Ascending aorta (tissue), 2 donors: ENCODE measurements around the gene MTAP. TPM values are rescaled to one million over a fixed set of nuclear protein-coding genes. Genes with fewer than 3 reads are reported as not detected.

ENCODE experiments used
- DNase-seq, 2 donors: peaks; one replicate each; pipeline ENCODE4 v3.0.0-alpha.2; 2019; ENCODE audit warnings: low spot score in 2 of 2
- H3K27ac ChIP-seq, 2 donors: fragments of 200-600 bp; sonication (generic); one replicate each; pipeline ENCODE4 v1.5.1; 2016 to 2017; ENCODE audit warnings: mild to moderate bottlenecking in 1 of 2
- H3K27me3 ChIP-seq: fragments of 200-600 bp; sonication (generic); one replicate; pipeline ENCODE4 v1.5.1; 2017
- H3K36me3 ChIP-seq, 2 donors: fragments of 200-600 bp; sonication (generic); one replicate each; pipeline ENCODE4 v1.5.1; 2016
- H3K4me1 ChIP-seq, 2 donors: fragments of 200-600 bp; sonication (generic); one replicate each; pipeline ENCODE4 v1.5.1; 2016 to 2017; ENCODE audit warnings: mild to moderate bottlenecking in 1 of 2
- H3K4me3 ChIP-seq, 2 donors: fragments of 200-600 bp; sonication (generic); one replicate each; pipeline ENCODE4 v1.5.1; 2016 to 2017; ENCODE audit warnings: mild to moderate bottlenecking in 1 of 2
- H3K9me3 ChIP-seq, 2 donors: fragments of 200-600 bp; sonication (generic); one replicate each; pipeline ENCODE4 v1.5.1; 2016
- CTCF ChIP-seq, 3 experiments: fragments of 200-600 bp in 2 of 3; fragments of 450-650 bp in 1 of 3; sonication (generic) in 2 of 3; IDR thresholded peaks; one replicate each; pipeline ENCODE4 v1.5.1; 2016 to 2019; ENCODE audit warnings: antibody characterized with exemption in 3 of 3, mild to moderate bottlenecking in 1 of 3, moderate library complexity in 1 of 3
- intact Hi-C: fragments of 100-400 bp; cut with DNase I; formaldehyde crosslinking; loops from one replicate; pipeline ENCODE4 v1.15.1; 2023
- total RNA-seq: library from RNA; depleted of rRNA; stranded (reverse); fragments of >200 nt; gene quantifications from one replicate; pipeline ENCODE4 v1.1.0, GENCODE V29; 2016

MTAP gene
- total RNA-seq, 1 donor from 2014 or later, result 34.7 TPM

- Histone ChIP-seq H3K4me1 (no peaks in the 10 kb centered on the region), H3K4me3 (no peak overlapping the region), H3K9me3 (no peaks in the 10 kb centered on the region), H3K27ac (no peak overlapping the region), H3K27me3 (no peaks in the 10 kb centered on the region), H3K36me3 (no peaks in the 10 kb centered on the region)
- intact Hi-C loops, result no loop called here
- no peak for TF ChIP-seq CTCF (IDR thresholded peaks at IDR 0.05)
- no peak for DNase-seq
These were observed 23.0 kb upstream of the MTAP start for GRCh38 chr9:21779397-21779796.

- Histone ChIP-seq H3K36me3 (no peaks in the 10 kb centered on the region), H3K4me3 (no peak overlapping the region), H3K9me3 (no peaks in the 10 kb centered on the region), H3K27me3 (no peaks in the 10 kb centered on the region), H3K27ac (no peak overlapping the region), H3K4me1 (no peaks in the 10 kb centered on the region)
- no peak for DNase-seq
- intact Hi-C loops, result no loop called here
- no peak for TF ChIP-seq CTCF (IDR thresholded peaks at IDR 0.05)
These were observed 20.8 kb upstream of the MTAP start for GRCh38 chr9:21781656-21782055.

GRCh38 chr9:21782205-21782604 lies 20.2 kb upstream of the MTAP start:
- no peaks in the 10 kb centered on the region for H3K27me3 ChIP-seq
- H3K4me3 ChIP-seq, result no peak overlapping the region
- no peaks in the 10 kb centered on the region for H3K4me1 ChIP-seq
- no peaks in the 10 kb centered on the region for H3K9me3 ChIP-seq
- TF ChIP-seq CTCF (IDR thresholded peaks at IDR 0.05), result no peak
- no peaks in the 10 kb centered on the region for H3K36me3 ChIP-seq
- intact Hi-C loops, result no loop called here
- no peak for DNase-seq
- H3K27ac ChIP-seq, result no peak overlapping the region

- DNase-seq, result no peak
- no peak overlapping the region for H3K4me3 ChIP-seq
- intact Hi-C loops, result loop anchor here (2.0 kb wide), 1 partner anchor 462 kb away; no protein-coding TSS in a partner anchor
- H3K4me1 ChIP-seq, result no peaks in the 10 kb centered on the region
- no peaks in the 10 kb centered on the region for H3K9me3 ChIP-seq
- no peaks in the 10 kb centered on the region for H3K27me3 ChIP-seq
- no peak for TF ChIP-seq CTCF (IDR thresholded peaks at IDR 0.05)
- no peak overlapping the region for H3K27ac ChIP-seq
- H3K36me3 ChIP-seq, result no peaks in the 10 kb centered on the region
These were observed 13.7 kb upstream of the MTAP start for GRCh38 chr9:21788752-21789151.

- Histone ChIP-seq H3K36me3 (no peaks in the 10 kb centered on the region), H3K27me3 (no peaks in the 10 kb centered on the region), H3K27ac (no peak overlapping the region), H3K4me3 (peak overlapping the region in 1 of 2 donors; percentile 49), H3K9me3 (no peaks in the 10 kb centered on the region), H3K4me1 (no peaks in the 10 kb centered on the region)
- TF ChIP-seq CTCF (IDR thresholded peaks at IDR 0.05), result peak; percentile 67 to 84 (median 80)
- peak in 1 of 2 donors; percentile 75 for DNase-seq
- intact Hi-C loops, result loop anchor here (2.0 to 10.0 kb wide), 2 partner anchors 235 to 463 kb away; no protein-coding TSS in a partner anchor
These were observed 12.8 kb upstream of the MTAP start for GRCh38 chr9:21789541-21790037.

GRCh38 chr9:21795483-21795882 lies 7.0 kb upstream of the MTAP start:
- Histone ChIP-seq H3K4me3 (no peak overlapping the region), H3K27ac (no peak overlapping the region), H3K9me3 (no peaks in the 10 kb centered on the region), H3K36me3 (no peaks in the 10 kb centered on the region), H3K27me3 (no peaks in the 10 kb centered on the region), H3K4me1 (no peaks in the 10 kb centered on the region)
- intact Hi-C loops, result loop anchor here (10.0 kb wide), 1 partner anchor 241 kb away; no protein-coding TSS in a partner anchor
- no peak for TF ChIP-seq CTCF (IDR thresholded peaks at IDR 0.05)
- no peak for DNase-seq
